HepG2 (cell line): ENCODE data around the gene SMIM22. TPM values are rescaled to one million over a fixed set of nuclear protein-coding genes. Genes with fewer than 3 reads are reported as not detected.

Experiments used
- ATF1 ChIP-seq: IDR thresholded peaks from 2 replicates; pipeline ENCODE4 v1.6.1; 2016; ENCODE audit warnings: mild to moderate bottlenecking, control low read depth
- HNRNPUL1 ChIP-seq: fragments of 200-400 bp; formaldehyde crosslinking; IDR thresholded peaks from 2 replicates; pipeline ENCODE4 v1.6.1; 2017; ENCODE audit warnings: low read depth, mild to moderate bottlenecking, low read length, moderate library complexity
- KDM4B ChIP-seq: sonication (generic); formaldehyde crosslinking; IDR thresholded peaks from 2 replicates; pipeline ENCODE4 v1.4.0; 2020; ENCODE audit warnings: missing genetic modification reagents
- PAX8 ChIP-seq: sonication (generic); formaldehyde crosslinking; IDR thresholded peaks from 2 replicates; pipeline ENCODE4 v1.8.0; 2022; ENCODE audit warnings: mild to moderate bottlenecking, missing genetic modification reagents, borderline replicate concordance
- RFX3 ChIP-seq: IDR thresholded peaks from 2 replicates; pipeline ENCODE4 v1.6.1; 2016; ENCODE audit warnings: missing biosample characterization, missing genetic modification reagents
- ZBTB20 ChIP-seq: sonication (generic); formaldehyde crosslinking; IDR thresholded peaks from 2 replicates; pipeline ENCODE4 v1.8.1; 2023; ENCODE audit warnings: missing genetic modification reagents, low read depth, mild to moderate bottlenecking, borderline replicate concordance
- ZFP1 ChIP-seq: IDR thresholded peaks from 2 replicates; pipeline ENCODE4 v1.6.1; 2016
- ZNF563 ChIP-seq: sonication (generic); formaldehyde crosslinking; IDR thresholded peaks from 2 replicates; pipeline ENCODE4 v1.8.0; 2022; ENCODE audit warnings: mild to moderate bottlenecking, moderate library complexity, missing genetic modification reagents
- polyA plus RNA-seq, 8 experiments: library from polyadenylated mRNA; depleted of rRNA in 3 of 8; stranded (reverse) in 7 of 8; unstranded in 1 of 8; fragments of >200 nt; fragmentation: Illumina TruSeq in 4 of 8; extraction: Trizol in 4 of 8; gene quantifications; 2 replicates each; pipeline versions ENCODE4 v1.2.1 to v1.2.3, GENCODE V29; 2011 to 2016; ENCODE audit warnings: low read depth in 4 of 8, missing spikeins in 1 of 8, mixed read lengths in 1 of 8; ENCODE audit not compliant: insufficient read depth in 1 of 8
- total RNA-seq, 5 experiments: library from RNA; depleted of rRNA; stranded (reverse); fragments of >200 nt; fragmentation: Illumina TruSeq; extraction: Trizol; gene quantifications; 2 replicates each; pipeline ENCODE4 v1.2.3, GENCODE V29; 2016; ENCODE audit warnings: low read depth in 1 of 5
- TF ChIP-seq, protein P1 (sequence below): IDR thresholded peaks from 2 replicates; pipeline ENCODE4 v1.4.0; 2020; ENCODE audit warnings: mild to moderate bottlenecking, missing genetic modification reagents
- TF ChIP-seq, protein P2 (sequence below): sonication (generic); formaldehyde crosslinking; IDR thresholded peaks from 2 replicates; pipeline ENCODE4 v1.8.0; 2022; ENCODE audit warnings: missing genetic modification reagents, low read depth, mild to moderate bottlenecking, borderline replicate concordance
- TF ChIP-seq, protein P3 (sequence below): sonication (generic); formaldehyde crosslinking; IDR thresholded peaks from 2 replicates; pipeline ENCODE4 v1.4.0; 2020; ENCODE audit warnings: missing genetic modification reagents, borderline replicate concordance
- TF ChIP-seq, protein P4 (sequence below), 2 experiments: fragments of 450-650 bp in 1 of 2; sonication (generic) in 1 of 2; formaldehyde crosslinking in 1 of 2; IDR thresholded peaks; 2 replicates each; pipeline versions ENCODE4 v1.6.1 to v1.8.0; 2016 to 2022; ENCODE audit warnings: antibody characterized with exemption in 1 of 2, mild to moderate bottlenecking in 1 of 2, missing genetic modification reagents in 1 of 2

The SMIM22 gene
- total and polyA plus RNA-seq, 2 of the 13 experiments (the other 11 are each of a cell fraction or from before 2014, with no cell fraction given) = not detected

DNA sequence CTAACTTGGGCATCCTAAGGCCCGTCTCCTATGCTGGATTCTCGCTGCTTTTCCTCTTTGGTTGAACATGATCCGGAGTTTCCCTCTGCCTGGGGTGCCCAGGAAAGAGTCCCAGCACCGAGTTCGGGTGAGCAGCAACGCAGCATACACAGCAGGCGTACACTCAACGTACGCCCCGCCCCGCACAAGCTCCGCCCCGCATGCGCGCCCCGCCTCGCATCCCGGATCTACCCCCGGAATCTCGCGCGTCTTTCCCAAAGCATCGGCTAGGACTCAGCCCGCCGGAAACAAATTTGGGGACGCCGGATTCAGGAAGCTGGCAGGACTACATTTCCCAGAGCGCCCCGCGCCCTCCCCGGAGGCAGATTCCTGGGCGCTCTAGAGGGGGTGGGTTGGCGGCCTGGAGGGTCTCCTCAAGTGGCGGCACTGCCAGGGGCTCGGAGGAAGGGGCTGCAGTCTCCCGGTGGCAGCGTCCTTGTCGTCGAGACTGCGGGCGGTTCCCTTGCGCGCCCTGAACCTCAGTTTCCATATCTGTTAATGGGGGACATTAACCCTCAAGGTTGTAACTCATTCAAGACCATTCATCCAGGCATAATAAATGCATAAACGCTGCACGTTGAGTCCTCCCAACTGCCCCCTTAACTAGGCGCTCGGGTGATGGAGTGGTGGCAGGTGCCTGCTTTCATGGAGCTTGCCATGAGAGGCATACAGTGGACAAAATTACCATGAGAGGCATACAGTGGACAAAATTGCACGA is 26.4 kb upstream of the SMIM22 start (continued):
- TF ChIP-seq, protein P1, sequence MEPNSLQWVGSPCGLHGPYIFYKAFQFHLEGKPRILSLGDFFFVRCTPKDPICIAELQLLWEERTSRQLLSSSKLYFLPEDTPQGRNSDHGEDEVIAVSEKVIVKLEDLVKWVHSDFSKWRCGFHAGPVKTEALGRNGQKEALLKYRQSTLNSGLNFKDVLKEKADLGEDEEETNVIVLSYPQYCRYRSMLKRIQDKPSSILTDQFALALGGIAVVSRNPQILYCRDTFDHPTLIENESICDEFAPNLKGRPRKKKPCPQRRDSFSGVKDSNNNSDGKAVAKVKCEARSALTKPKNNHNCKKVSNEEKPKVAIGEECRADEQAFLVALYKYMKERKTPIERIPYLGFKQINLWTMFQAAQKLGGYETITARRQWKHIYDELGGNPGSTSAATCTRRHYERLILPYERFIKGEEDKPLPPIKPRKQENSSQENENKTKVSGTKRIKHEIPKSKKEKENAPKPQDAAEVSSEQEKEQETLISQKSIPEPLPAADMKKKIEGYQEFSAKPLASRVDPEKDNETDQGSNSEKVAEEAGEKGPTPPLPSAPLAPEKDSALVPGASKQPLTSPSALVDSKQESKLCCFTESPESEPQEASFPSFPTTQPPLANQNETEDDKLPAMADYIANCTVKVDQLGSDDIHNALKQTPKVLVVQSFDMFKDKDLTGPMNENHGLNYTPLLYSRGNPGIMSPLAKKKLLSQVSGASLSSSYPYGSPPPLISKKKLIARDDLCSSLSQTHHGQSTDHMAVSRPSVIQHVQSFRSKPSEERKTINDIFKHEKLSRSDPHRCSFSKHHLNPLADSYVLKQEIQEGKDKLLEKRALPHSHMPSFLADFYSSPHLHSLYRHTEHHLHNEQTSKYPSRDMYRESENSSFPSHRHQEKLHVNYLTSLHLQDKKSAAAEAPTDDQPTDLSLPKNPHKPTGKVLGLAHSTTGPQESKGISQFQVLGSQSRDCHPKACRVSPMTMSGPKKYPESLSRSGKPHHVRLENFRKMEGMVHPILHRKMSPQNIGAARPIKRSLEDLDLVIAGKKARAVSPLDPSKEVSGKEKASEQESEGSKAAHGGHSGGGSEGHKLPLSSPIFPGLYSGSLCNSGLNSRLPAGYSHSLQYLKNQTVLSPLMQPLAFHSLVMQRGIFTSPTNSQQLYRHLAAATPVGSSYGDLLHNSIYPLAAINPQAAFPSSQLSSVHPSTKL (CRISPR knock-in tag) = 0 out of 2 replicates have a peak, but pooled peaks have one; percentile 25
- TF ChIP-seq, protein P2, sequence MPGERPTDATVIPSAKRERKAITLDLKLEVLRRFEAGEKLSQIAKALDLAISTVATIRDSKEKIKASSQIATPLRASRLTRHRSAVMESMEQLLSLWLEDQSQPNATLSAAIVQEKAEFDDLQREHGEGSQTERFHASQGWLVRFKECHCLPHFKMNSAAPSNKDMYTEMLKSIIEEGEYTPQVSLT = no peak
- 0 out of 2 replicates have a peak, but pooled peaks have one; percentile 38 for TF ChIP-seq ZNF563 (CRISPR knock-in tag)
- TF ChIP-seq, protein P3, sequence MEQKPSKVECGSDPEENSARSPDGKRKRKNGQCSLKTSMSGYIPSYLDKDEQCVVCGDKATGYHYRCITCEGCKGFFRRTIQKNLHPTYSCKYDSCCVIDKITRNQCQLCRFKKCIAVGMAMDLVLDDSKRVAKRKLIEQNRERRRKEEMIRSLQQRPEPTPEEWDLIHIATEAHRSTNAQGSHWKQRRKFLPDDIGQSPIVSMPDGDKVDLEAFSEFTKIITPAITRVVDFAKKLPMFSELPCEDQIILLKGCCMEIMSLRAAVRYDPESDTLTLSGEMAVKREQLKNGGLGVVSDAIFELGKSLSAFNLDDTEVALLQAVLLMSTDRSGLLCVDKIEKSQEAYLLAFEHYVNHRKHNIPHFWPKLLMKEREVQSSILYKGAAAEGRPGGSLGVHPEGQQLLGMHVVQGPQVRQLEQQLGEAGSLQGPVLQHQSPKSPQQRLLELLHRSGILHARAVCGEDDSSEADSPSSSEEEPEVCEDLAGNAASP (CRISPR knock-in tag) = no peak
- 0 out of 2 replicates have a peak, but pooled peaks have one; percentile 21 for TF ChIP-seq ATF1
- no peak for TF ChIP-seq ZFP1 (CRISPR knock-in tag)
- TF ChIP-seq KDM4B = no peak
- no peak for TF ChIP-seq ZBTB20
- no peak for TF ChIP-seq PAX8 (CRISPR knock-in tag)
- TF ChIP-seq, protein P4, sequence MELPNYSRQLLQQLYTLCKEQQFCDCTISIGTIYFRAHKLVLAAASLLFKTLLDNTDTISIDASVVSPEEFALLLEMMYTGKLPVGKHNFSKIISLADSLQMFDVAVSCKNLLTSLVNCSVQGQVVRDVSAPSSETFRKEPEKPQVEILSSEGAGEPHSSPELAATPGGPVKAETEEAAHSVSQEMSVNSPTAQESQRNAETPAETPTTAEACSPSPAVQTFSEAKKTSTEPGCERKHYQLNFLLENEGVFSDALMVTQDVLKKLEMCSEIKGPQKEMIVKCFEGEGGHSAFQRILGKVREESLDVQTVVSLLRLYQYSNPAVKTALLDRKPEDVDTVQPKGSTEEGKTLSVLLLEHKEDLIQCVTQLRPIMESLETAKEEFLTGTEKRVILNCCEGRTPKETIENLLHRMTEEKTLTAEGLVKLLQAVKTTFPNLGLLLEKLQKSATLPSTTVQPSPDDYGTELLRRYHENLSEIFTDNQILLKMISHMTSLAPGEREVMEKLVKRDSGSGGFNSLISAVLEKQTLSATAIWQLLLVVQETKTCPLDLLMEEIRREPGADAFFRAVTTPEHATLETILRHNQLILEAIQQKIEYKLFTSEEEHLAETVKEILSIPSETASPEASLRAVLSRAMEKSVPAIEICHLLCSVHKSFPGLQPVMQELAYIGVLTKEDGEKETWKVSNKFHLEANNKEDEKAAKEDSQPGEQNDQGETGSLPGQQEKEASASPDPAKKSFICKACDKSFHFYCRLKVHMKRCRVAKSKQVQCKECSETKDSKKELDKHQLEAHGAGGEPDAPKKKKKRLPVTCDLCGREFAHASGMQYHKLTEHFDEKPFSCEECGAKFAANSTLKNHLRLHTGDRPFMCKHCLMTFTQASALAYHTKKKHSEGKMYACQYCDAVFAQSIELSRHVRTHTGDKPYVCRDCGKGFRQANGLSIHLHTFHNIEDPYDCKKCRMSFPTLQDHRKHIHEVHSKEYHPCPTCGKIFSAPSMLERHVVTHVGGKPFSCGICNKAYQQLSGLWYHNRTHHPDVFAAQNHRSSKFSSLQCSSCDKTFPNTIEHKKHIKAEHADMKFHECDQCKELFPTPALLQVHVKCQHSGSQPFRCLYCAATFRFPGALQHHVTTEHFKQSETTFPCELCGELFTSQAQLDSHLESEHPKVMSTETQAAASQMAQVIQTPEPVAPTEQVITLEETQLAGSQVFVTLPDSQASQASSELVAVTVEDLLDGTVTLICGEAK (IDR thresholded peaks at IDR 0.05) = 0 out of 2 replicates have a peak, but pooled peaks have one; percentile 1
- TF ChIP-seq, protein P4 (CRISPR knock-in tag; IDR thresholded peaks at IDR 0.05) = peak; percentile 46; the same call in 1 of the 2 replicates
- no peak for TF ChIP-seq RFX3
- no peak for TF ChIP-seq HNRNPUL1
